ENCODE measurements around the gene TRHDE.

DNA sequence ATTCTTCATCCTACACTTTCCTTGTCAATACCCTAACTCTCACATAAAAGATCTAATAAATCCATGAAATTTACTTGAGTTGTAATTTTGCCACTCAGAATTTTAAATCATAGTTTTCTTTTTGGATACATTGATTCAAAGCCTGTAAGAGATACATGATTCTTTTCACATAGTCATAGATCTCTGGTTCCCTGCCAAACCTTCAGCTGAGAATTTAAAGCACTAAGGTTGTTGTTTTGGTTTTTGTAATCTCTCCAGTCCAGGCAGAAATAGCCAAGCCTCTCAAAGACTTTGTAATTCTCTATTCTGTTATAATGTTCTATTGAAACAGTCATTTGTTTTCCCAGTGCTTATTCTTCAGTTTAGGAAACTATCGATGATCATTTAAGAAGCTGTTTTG is 273.9 kb downstream of the TRHDE start:
- TF ChIP-seq, protein P1, sequence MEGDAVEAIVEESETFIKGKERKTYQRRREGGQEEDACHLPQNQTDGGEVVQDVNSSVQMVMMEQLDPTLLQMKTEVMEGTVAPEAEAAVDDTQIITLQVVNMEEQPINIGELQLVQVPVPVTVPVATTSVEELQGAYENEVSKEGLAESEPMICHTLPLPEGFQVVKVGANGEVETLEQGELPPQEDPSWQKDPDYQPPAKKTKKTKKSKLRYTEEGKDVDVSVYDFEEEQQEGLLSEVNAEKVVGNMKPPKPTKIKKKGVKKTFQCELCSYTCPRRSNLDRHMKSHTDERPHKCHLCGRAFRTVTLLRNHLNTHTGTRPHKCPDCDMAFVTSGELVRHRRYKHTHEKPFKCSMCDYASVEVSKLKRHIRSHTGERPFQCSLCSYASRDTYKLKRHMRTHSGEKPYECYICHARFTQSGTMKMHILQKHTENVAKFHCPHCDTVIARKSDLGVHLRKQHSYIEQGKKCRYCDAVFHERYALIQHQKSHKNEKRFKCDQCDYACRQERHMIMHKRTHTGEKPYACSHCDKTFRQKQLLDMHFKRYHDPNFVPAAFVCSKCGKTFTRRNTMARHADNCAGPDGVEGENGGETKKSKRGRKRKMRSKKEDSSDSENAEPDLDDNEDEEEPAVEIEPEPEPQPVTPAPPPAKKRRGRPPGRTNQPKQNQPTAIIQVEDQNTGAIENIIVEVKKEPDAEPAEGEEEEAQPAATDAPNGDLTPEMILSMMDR (IDR thresholded peaks at IDR 0.05; ENCODE audit: insufficient read depth, low read length), result no peak
- TF ChIP-seq REST (IDR thresholded peaks at IDR 0.05; ENCODE audit: insufficient replicate concordance, low read depth), result no peak
- no peak for TF ChIP-seq SPI1 (IDR thresholded peaks at IDR 0.05; ENCODE audit: borderline replicate concordance, low read depth)
- TF ChIP-seq POLR2AphosphoS5 (IDR thresholded peaks at IDR 0.05; ENCODE audit: low read depth), result no peak
- TF ChIP-seq GABPA (IDR thresholded peaks at IDR 0.05; ENCODE audit: low read depth), result no peak

Data from HL-60 (cell line).